Measurements from ENCODE around the gene PRICKLE2.

PRICKLE2 gene

GRCh38 chr3:64048631-64049061 lies 176.6 kb downstream of the PRICKLE2 start:
- no peak for DNase-seq (ENCODE audit: low read depth in 2 of 2)

DNA sequence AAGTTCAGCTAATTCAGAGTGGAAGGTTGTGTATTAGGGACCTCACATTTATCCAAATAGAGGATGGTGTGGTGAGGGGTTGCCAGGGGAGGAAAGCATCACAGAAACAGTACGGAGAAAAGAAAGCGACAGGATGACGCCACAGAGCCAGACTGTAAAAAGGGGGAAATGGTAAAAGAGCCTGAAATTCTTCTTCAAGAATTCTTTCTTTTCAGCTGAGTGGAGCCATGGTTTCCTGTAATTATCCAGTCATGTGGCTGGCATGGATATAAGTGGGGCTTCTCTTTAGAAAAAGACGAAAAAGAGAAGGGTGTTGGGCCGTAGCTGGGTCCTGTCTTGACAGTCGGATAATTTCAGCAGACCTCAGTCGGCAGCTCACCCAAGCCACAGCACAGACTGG lies 177.5 kb downstream of the PRICKLE2 start:
- DNase-seq (ENCODE audit: low read depth in 2 of 2), result no peak

- DNase-seq (ENCODE audit: low read depth in 2 of 2), result no peak
Observed at GRCh38 chr3:64046996-64047594, 178.2 kb downstream of the PRICKLE2 start.

DNA sequence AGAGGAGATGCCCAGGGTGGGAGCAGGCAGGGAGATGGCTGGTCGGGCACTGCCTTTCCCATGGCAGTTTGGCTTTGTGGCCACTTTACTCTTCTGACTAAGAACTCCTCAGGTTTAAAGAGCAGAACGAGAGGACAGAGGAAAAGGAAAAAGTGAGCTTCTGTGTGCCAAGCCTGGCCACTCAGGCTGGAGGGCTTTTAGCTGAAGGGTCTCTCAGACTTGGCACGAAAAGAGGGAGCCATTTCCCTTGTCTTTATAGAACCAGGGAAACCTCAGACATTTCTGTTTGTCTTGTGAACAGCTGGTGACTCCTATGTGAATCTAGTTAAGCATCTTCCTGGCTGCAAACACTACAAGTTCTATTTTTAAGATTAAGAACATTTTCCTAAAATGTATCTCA lies 178.7 kb downstream of the PRICKLE2 start:
- no peak for DNase-seq (ENCODE audit: low read depth in 2 of 2)

DNA sequence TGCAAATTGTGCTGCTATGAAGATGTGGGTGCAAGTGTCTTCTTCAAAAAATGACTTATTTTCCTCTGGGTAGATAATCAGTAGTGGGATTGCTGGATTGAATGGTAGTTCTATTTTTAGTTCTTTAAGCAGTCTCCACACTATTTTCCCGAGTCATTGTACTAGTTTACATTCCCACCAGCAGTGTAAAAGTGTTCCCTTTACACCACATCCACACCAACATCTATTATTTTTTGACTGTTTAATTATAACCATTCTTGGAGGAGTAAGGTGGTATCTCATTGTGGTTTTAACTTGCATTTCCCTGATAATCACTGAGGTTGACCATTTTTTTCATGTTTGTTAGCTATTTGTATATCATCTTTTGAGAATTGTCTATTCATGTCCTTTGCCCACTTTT lies 182.3 kb downstream of the PRICKLE2 start:
- DNase-seq (ENCODE audit: low read depth in 2 of 2), result no peak

Data from fibroblast of skin of left biceps (primary cell).